GM12878 (cell line): ENCODE results near the gene ODAPH. TPM values are rescaled to one million over a fixed set of nuclear protein-coding genes. Genes with fewer than 3 reads are reported as not detected.

Experiments
- ATAC-seq: fragments of 200-7000 bp; cut with Tn5 transposase; 3 replicates; pipeline ENCODE4 v1.9.1; 2020; ENCODE audit warnings: mild to moderate bottlenecking, moderate library complexity
- BruUV-seq: library from RNA; stranded (reverse); fragments of 400-500 nt; replicated peaks from 2 replicates; lab custom pipeline; 2021; lab: Mats Ljungman, UMichigan
- CTCF ChIA-PET: fragments of 300-600 bp; sonication (Branson Sonifier 250); formaldehyde crosslinking; extraction: SDS; loops from one replicate; lab custom pipeline; 2021; ENCODE audit warnings: inconsistent platforms; lab: Yijun Ruan, JAX
- POLR2A ChIA-PET: fragments of 350-600 bp; formaldehyde crosslinking; extraction: SDS; loops from one replicate; lab custom pipeline; 2021; ENCODE audit warnings: inconsistent platforms; lab: Charles Lee
- RAD21 ChIA-PET: fragments of 300-600 bp; sonication (Branson Sonifier 250); formaldehyde crosslinking; loops from one replicate; lab custom pipeline; 2023; ENCODE audit warnings: antibody characterized with exemption; ENCODE audit not compliant: unreplicated experiment; lab: Charles Lee
- SMC1A ChIA-PET: fragments of 300-600 bp; sonication (Branson Sonifier 250); formaldehyde crosslinking; loops from one replicate; lab custom pipeline; 2023; ENCODE audit not compliant: unreplicated experiment, uncharacterized antibody; lab: Charles Lee
- DNase-seq: peaks from one replicate; pipeline ENCODE4 v3.0.0-alpha.2; 2011; ENCODE audit warnings: low read depth, low spot score
- FAIRE-seq: peaks from 3 replicates; lab custom pipeline; 2011; peaks lifted over from hg19 to GRCh38; lab: Jason Lieb, UNC
- H2AFZ ChIP-seq: 2 replicates; pipeline ENCODE4 v1.6.0; 2011; ENCODE audit warnings: low read depth, low read length, control low read depth; ENCODE audit not compliant: control insufficient read depth
- H3K27ac ChIP-seq: 2 replicates; pipeline ENCODE4 v1.5.1; 2011; ENCODE audit warnings: control low read depth; ENCODE audit not compliant: control insufficient read depth, insufficient read depth
- H3K27me3 ChIP-seq, 2 experiments: replicated peaks in 1 of 2; 2 replicates each; pipeline versions ENCODE4 v1.6.0 to v1.6.1; 2011; ENCODE audit warnings: low read length in 1 of 2; ENCODE audit not compliant: control insufficient read depth in 2 of 2, insufficient read depth in 2 of 2
- H3K36me3 ChIP-seq, 2 experiments: 2 replicates each; pipeline ENCODE4 v1.5.1; 2011; ENCODE audit warnings: low read length in 1 of 2; ENCODE audit not compliant: control insufficient read depth in 2 of 2, insufficient read depth in 2 of 2
- H3K4me1 ChIP-seq: 2 replicates; pipeline ENCODE4 v1.6.1; 2011; ENCODE audit warnings: mild to moderate bottlenecking, low read length, moderate library complexity, mixed read lengths; ENCODE audit not compliant: control insufficient read depth, insufficient read depth
- H3K4me2 ChIP-seq: 2 replicates; pipeline ENCODE4 v1.6.0; 2011; ENCODE audit warnings: control low read depth; ENCODE audit not compliant: control insufficient read depth, insufficient read depth
- H3K4me3 ChIP-seq: fragments of 200-600 bp; sonication (generic); 2 replicates; pipeline ENCODE4 v1.5.1; 2016
- H3K79me2 ChIP-seq: 2 replicates; pipeline ENCODE4 v1.6.0; 2011; ENCODE audit warnings: low read length; ENCODE audit not compliant: control insufficient read depth, insufficient read depth
- H3K9ac ChIP-seq: 2 replicates; pipeline ENCODE4 v1.8.0; 2011; ENCODE audit warnings: low read length, control low read depth, mixed read lengths; ENCODE audit not compliant: control insufficient read depth, insufficient read depth
- H3K9me3 ChIP-seq: replicated peaks from 3 replicates; pipeline ENCODE4 v1.5.1; 2011; ENCODE audit warnings: mild to moderate bottlenecking, low read length; ENCODE audit not compliant: control insufficient read depth, insufficient read depth
- H4K20me1 ChIP-seq: 2 replicates; pipeline ENCODE4 v1.6.0; 2011; ENCODE audit not compliant: control insufficient read depth, insufficient read depth
- CBFB ChIP-seq: IDR thresholded peaks from 2 replicates; pipeline ENCODE4 v1.6.1; 2016; ENCODE audit warnings: antibody characterized with exemption, low read depth
- E2F4 ChIP-seq: IDR thresholded peaks from 2 replicates; pipeline ENCODE4 v1.6.1; 2012; ENCODE audit warnings: low read depth, low read length, improper control_type of control experiment
- HDAC2 ChIP-seq: fragments of 200-600 bp; sonication (generic); IDR thresholded peaks from 2 replicates; pipeline ENCODE4 v1.6.1; 2017
- JUNB ChIP-seq: IDR thresholded peaks from 2 replicates; pipeline ENCODE4 v1.6.1; 2016; ENCODE audit warnings: antibody characterized with exemption, mild to moderate bottlenecking
- KAT2A ChIP-seq: conservative IDR thresholded peaks from 2 replicates; pipeline ENCODE4 v1.6.1; 2011; ENCODE audit warnings: low read depth, low read length; ENCODE audit not compliant: control insufficient read depth
- POU2F2 ChIP-seq: IDR thresholded peaks from 3 replicates; pipeline ENCODE4 v1.6.1; 2011; ENCODE audit warnings: low read depth, mild to moderate bottlenecking, low read length, borderline replicate concordance
- RAD51 ChIP-seq: fragments of 450-650 bp; IDR thresholded peaks from 2 replicates; pipeline ENCODE4 v1.6.1; 2016; ENCODE audit warnings: moderate library complexity, mild to moderate bottlenecking, inconsistent platforms
- RELA ChIP-seq: fragments of 450-650 bp; IDR thresholded peaks from 2 replicates; pipeline ENCODE4 v1.8.0; 2014; ENCODE audit warnings: borderline replicate concordance; ENCODE audit not compliant: partially characterized antibody
- SMAD1 ChIP-seq: fragments of 450-650 bp; IDR thresholded peaks from 2 replicates; pipeline ENCODE4 v1.6.1; 2018; ENCODE audit warnings: mild to moderate bottlenecking, low read depth; ENCODE audit not compliant: partially characterized antibody
- SPI1 ChIP-seq: IDR thresholded peaks from 2 replicates; pipeline ENCODE4 v1.6.1; 2011; ENCODE audit warnings: low read depth, mild to moderate bottlenecking, low read length, moderate library complexity, borderline replicate concordance; ENCODE audit not compliant: insufficient read depth
- TAF1 ChIP-seq: IDR thresholded peaks from 2 replicates; pipeline ENCODE4 v1.6.1; 2011; ENCODE audit warnings: mild to moderate bottlenecking, low read depth, low read length, borderline replicate concordance
- ZNF384 ChIP-seq: IDR thresholded peaks from 2 replicates; pipeline ENCODE4 v1.6.1; 2012; ENCODE audit warnings: low read depth, mild to moderate bottlenecking, low read length, improper control_type of control experiment, borderline replicate concordance
- WGBS: methylation state at CpG from one replicate; pipeline ENCODE4 v1.1.6; 2016; ENCODE audit warnings: low lambda C conversion rate; ENCODE audit not compliant: insufficient replicate concordance, insufficient coverage; ENCODE audit errors: missing lambda C conversion rate; 5-methylcytosine and 5-hydroxymethylcytosine counted together
- in situ Hi-C: fragments of 300-500 bp; cut with MboI; formaldehyde crosslinking; loops from 9 replicates; pipeline ENCODE4 v1.14.3; 2018; ENCODE audit warnings: mixed read lengths
- intact Hi-C: fragments of 100-400 bp; cut with micrococcal nuclease; formaldehyde crosslinking; loops from one replicate; pipeline ENCODE4 v1.14.2; 2022; ENCODE audit not compliant: unreplicated experiment
- polyA plus RNA-seq, 11 experiments: library from polyadenylated mRNA; depleted of rRNA in 4 of 11; unstranded in 6 of 11; stranded (reverse) in 5 of 11; fragments of >200 nt; fragmentation: Nextera tagmentation in 4 of 11; fragmentation: Illumina TruSeq in 1 of 11; extraction: Ambion mirVana in 4 of 11; extraction: Trizol in 1 of 11; gene quantifications; 1 replicate in 1 of 11; 2 replicates in 10 of 11; pipeline versions ENCODE4 v1.2.1 to v1.2.3, GENCODE V29; 2011 to 2016; ENCODE audit warnings: inconsistent platforms in 2 of 11, missing spikeins in 2 of 11, low read depth in 1 of 11
- total RNA-seq, 4 experiments: library from RNA; depleted of rRNA in 3 of 4; stranded (reverse); fragments of >200 nt in 3 of 4; fragmentation: Illumina TruSeq in 1 of 4; extraction: Trizol in 1 of 4; gene quantifications; 2 replicates each; pipeline versions ENCODE4 v1.2.1 to v1.2.3, GENCODE V29; 2013 to 2021
- TF ChIP-seq, protein P1 (sequence below), 3 experiments: IDR thresholded peaks in 2 of 3; conservative IDR thresholded peaks in 1 of 3; 2 replicates each; pipeline ENCODE4 v1.5.1; 2011; ENCODE audit warnings: low read depth in 3 of 3, low read length in 3 of 3, mild to moderate bottlenecking in 3 of 3, control low read depth in 2 of 3, moderate library complexity in 2 of 3, inconsistent platforms in 1 of 3, mixed read lengths in 1 of 3; ENCODE audit not compliant: control insufficient read depth in 2 of 3, insufficient read depth in 1 of 3; ENCODE audit errors: extremely low read depth in 1 of 3
- TF ChIP-seq, protein P2 (sequence below): fragments of 450-650 bp; IDR thresholded peaks from 2 replicates; pipeline ENCODE4 v1.6.1; 2017; ENCODE audit warnings: mild to moderate bottlenecking, low read depth, inconsistent platforms; ENCODE audit not compliant: poor library complexity, severe bottlenecking

ODAPH gene
- total and polyA plus RNA-seq, 10 of the 15 experiments (the other 5 are each of a cell fraction or from before 2014, with no cell fraction given) = 0.06 to 0.13 (median 0.12) TPM; not detected in 6

- no peak overlapping the region for H3K4me3 ChIP-seq
- ChIA-PET SMC1A (no interaction called here), RAD21 (no interaction called here), CTCF (no interaction called here), POLR2A (no interaction called here)
- no peaks in the 10 kb centered on the region for H3K79me2 ChIP-seq
- WGBS = 94% methylated on average over 3 of the region's 3 CpGs
- H3K4me2 ChIP-seq = no peak overlapping the region
- H3K27ac ChIP-seq = no peak overlapping the region
- H2AFZ ChIP-seq = no peak overlapping the region
- H3K9me3 ChIP-seq = no peaks in the 10 kb centered on the region
- no peak overlapping the region for H3K9ac ChIP-seq
- no peak for FAIRE-seq
- H4K20me1 ChIP-seq = no peaks in the 10 kb centered on the region
- no peaks in the 10 kb centered on the region for H3K36me3 ChIP-seq
- no TSS peak for BruUV-seq
- intact Hi-C loops (no loop called here), in situ Hi-C loops (no loop called here)
- no peaks in the 10 kb centered on the region for H3K4me1 ChIP-seq
- no peaks in the 10 kb centered on the region; a peak in 1 of 4 replicates for H3K27me3 ChIP-seq
- ATAC-seq = no peak
- no peak for DNase-seq
- TF ChIP-seq SPI1 = no peak
- TF ChIP-seq ZNF384 = peak; percentile 74
Measured at GRCh38 chr4:75598390-75598789, 42.5 kb downstream of the ODAPH start.

GRCh38 chr4:75599647-75600046 lies 43.8 kb downstream of the ODAPH start:
- no peaks in the 10 kb centered on the region for H3K4me1 ChIP-seq
- no peak for FAIRE-seq
- intact Hi-C loops (no loop called here), in situ Hi-C loops (no loop called here)
- no peaks in the 10 kb centered on the region for H3K79me2 ChIP-seq
- POLR2A ChIA-PET = no interaction called here
- H4K20me1 ChIP-seq = no peaks in the 10 kb centered on the region
- no peak for ATAC-seq
- BruUV-seq = no TSS peak
- no peaks in the 10 kb centered on the region for H3K9me3 ChIP-seq
- CTCF ChIA-PET = no interaction called here
- H3K4me3 ChIP-seq = no peak overlapping the region
- DNase-seq = no peak
- H3K4me2 ChIP-seq = no peak overlapping the region
- H3K9ac ChIP-seq = no peak overlapping the region
- 57% methylated on average over 4 of the region's 4 CpGs for WGBS
- SMC1A ChIA-PET = no interaction called here
- H2AFZ ChIP-seq = no peak overlapping the region
- RAD21 ChIA-PET = no interaction called here
- no peaks in the 10 kb centered on the region; a peak in 1 of 4 replicates for H3K27me3 ChIP-seq
- no peak overlapping the region for H3K27ac ChIP-seq
- H3K36me3 ChIP-seq = no peaks in the 10 kb centered on the region
- TF ChIP-seq RELA = no peak
- TF ChIP-seq HDAC2 = no peak
- TF ChIP-seq KAT2A = no peak
- TF ChIP-seq SMAD1 = no peak
- TF ChIP-seq, protein P1, sequence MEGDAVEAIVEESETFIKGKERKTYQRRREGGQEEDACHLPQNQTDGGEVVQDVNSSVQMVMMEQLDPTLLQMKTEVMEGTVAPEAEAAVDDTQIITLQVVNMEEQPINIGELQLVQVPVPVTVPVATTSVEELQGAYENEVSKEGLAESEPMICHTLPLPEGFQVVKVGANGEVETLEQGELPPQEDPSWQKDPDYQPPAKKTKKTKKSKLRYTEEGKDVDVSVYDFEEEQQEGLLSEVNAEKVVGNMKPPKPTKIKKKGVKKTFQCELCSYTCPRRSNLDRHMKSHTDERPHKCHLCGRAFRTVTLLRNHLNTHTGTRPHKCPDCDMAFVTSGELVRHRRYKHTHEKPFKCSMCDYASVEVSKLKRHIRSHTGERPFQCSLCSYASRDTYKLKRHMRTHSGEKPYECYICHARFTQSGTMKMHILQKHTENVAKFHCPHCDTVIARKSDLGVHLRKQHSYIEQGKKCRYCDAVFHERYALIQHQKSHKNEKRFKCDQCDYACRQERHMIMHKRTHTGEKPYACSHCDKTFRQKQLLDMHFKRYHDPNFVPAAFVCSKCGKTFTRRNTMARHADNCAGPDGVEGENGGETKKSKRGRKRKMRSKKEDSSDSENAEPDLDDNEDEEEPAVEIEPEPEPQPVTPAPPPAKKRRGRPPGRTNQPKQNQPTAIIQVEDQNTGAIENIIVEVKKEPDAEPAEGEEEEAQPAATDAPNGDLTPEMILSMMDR (IDR thresholded peaks at IDR 0.05 in 2 of 3, conservative IDR thresholded peaks at IDR 0.05 in 1 of 3; ENCODE audit: control insufficient read depth in 2 of 3, extremely low read depth in 1 of 3, insufficient read depth in 1 of 3, low read depth in 3 of 3, low read length in 3 of 3) = no peak
- TF ChIP-seq E2F4 = no peak
- no peak for TF ChIP-seq TAF1
- TF ChIP-seq, protein P2, sequence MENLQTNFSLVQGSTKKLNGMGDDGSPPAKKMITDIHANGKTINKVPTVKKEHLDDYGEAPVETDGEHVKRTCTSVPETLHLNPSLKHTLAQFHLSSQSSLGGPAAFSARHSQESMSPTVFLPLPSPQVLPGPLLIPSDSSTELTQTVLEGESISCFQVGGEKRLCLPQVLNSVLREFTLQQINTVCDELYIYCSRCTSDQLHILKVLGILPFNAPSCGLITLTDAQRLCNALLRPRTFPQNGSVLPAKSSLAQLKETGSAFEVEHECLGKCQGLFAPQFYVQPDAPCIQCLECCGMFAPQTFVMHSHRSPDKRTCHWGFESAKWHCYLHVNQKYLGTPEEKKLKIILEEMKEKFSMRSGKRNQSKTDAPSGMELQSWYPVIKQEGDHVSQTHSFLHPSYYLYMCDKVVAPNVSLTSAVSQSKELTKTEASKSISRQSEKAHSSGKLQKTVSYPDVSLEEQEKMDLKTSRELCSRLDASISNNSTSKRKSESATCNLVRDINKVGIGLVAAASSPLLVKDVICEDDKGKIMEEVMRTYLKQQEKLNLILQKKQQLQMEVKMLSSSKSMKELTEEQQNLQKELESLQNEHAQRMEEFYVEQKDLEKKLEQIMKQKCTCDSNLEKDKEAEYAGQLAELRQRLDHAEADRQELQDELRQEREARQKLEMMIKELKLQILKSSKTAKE = no peak
- TF ChIP-seq CBFB = no peak
- TF ChIP-seq RAD51 = no peak
- no peak for TF ChIP-seq JUNB
- TF ChIP-seq POU2F2 = no peak
